ENCODE measurements around the gene PNMA6F.

Gene PNMA6F

DNA sequence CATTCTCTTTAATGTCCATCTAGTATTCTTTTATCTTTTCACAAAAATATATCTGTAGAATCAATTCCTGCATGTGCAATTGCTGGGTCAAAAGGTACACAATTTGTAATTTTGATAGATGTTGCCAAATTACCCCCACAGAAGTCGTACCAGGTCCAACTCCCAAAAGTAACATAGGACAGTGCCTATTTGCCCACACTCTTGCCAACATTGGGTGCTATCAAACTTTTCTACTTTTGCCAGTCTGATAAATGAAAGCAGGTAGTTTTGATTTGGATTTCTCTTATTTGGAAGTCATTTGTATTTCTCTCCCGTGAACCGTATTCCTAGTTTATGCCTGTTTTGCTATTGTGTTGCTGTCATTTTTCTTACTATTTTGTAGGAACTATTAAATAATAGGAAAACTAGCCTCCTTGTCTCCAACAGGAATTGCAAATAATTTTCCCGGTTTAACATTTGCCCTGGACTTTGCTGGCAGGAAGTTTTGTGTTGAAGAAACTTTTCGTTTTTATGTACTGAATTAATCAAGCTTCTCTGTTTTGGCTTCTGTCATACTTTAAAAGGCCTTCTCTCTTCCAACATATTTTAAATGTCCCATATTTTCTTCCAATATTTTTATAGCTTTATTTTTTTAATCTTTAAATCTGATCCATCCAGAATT is 45.4 kb upstream of the PNMA6F start:
- peaks cover 2% of the 10 kb centered on the region for H3K4me1 ChIP-seq (ENCODE audit: insufficient read depth, low read length, severe bottlenecking)
- no peaks in the 10 kb centered on the region for H3K79me2 ChIP-seq (ENCODE audit: insufficient read depth, low read length)
- H3K27ac ChIP-seq (ENCODE audit: low read depth, low read length, poor library complexity, severe bottlenecking) = no peak overlapping the region
- no peaks in the 10 kb centered on the region for H3K36me3 ChIP-seq (ENCODE audit: insufficient read depth, low read length)
- H4K20me1 ChIP-seq (ENCODE audit: insufficient read depth, low read length) = no peaks in the 10 kb centered on the region
- H3K27me3 ChIP-seq (ENCODE audit: insufficient read depth, low read length) = no peaks in the 10 kb centered on the region
- no peak for TF ChIP-seq CTCF (IDR thresholded peaks at IDR 0.05; ENCODE audit: low read length)
- no peak for TF ChIP-seq EZH2 (IDR thresholded peaks at IDR 0.05; ENCODE audit: borderline replicate concordance, low read length)
- H3K4me3 ChIP-seq (ENCODE audit: low read depth, low read length, poor library complexity, severe bottlenecking) = no peak overlapping the region
- H3K9me3 ChIP-seq (ENCODE audit: low read length) = no peaks in the 10 kb centered on the region
- no peak overlapping the region for H3K4me2 ChIP-seq (ENCODE audit: low read length)
- no peaks in the 10 kb centered on the region for H3F3A ChIP-seq (ENCODE audit: insufficient read depth, low read length)
- H3K9me2 ChIP-seq (ENCODE audit: low read depth, low read length) = no peaks in the 10 kb centered on the region
- no peak overlapping the region for H3K9ac ChIP-seq (ENCODE audit: low read length)
- no peak overlapping the region for H2AFZ ChIP-seq (ENCODE audit: low read length)

DNA sequence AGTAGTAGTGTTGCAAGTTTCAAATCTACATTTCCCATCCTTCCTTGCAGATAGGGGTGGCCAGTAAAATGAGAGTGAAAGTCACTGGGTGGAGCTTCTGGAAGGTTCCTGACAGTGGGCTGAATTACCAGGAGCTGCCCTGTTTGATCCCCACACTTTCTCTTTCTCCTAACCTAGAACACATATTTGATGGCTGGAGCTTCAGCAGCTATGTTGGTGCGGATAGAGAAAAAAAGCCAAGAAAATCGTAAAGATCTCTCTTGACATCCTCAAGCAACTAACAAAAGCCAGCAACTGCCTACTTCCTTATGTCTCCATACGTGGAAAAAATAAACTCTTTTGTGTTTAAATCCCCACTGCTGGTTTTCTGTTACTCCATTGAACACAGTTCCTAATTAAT is 44.6 kb upstream of the PNMA6F start:
- Histone ChIP-seq H2AFZ (ENCODE audit: low read length) (no peak overlapping the region), H3K9me2 (ENCODE audit: low read depth, low read length) (no peaks in the 10 kb centered on the region), H3K27ac (ENCODE audit: low read depth, low read length, poor library complexity, severe bottlenecking) (no peak overlapping the region), H3K4me1 (ENCODE audit: insufficient read depth, low read length, severe bottlenecking) (peaks cover 7% of the 10 kb centered on the region), H3K4me3 (ENCODE audit: low read depth, low read length, poor library complexity, severe bottlenecking) (no peak overlapping the region), H3K27me3 (ENCODE audit: insufficient read depth, low read length) (no peaks in the 10 kb centered on the region), H3K36me3 (ENCODE audit: insufficient read depth, low read length) (no peaks in the 10 kb centered on the region), H3F3A (ENCODE audit: insufficient read depth, low read length) (no peaks in the 10 kb centered on the region), H3K9ac (ENCODE audit: low read length) (no peak overlapping the region), H3K4me2 (ENCODE audit: low read length) (no peak overlapping the region), H3K79me2 (ENCODE audit: insufficient read depth, low read length) (no peaks in the 10 kb centered on the region), H4K20me1 (ENCODE audit: insufficient read depth, low read length) (no peaks in the 10 kb centered on the region), H3K9me3 (ENCODE audit: low read length) (no peaks in the 10 kb centered on the region)
- no peak for TF ChIP-seq CTCF (IDR thresholded peaks at IDR 0.05; ENCODE audit: low read length)
- TF ChIP-seq EZH2 (IDR thresholded peaks at IDR 0.05; ENCODE audit: borderline replicate concordance, low read length) = no peak

GRCh38 chrX:153365670-153366069 is 44.1 kb upstream of the PNMA6F start:
- Histone ChIP-seq H3K4me2 (ENCODE audit: low read length) (no peak overlapping the region), H3K79me2 (ENCODE audit: insufficient read depth, low read length) (no peaks in the 10 kb centered on the region), H3K4me3 (ENCODE audit: low read depth, low read length, poor library complexity, severe bottlenecking) (no peak overlapping the region), H3K9me2 (ENCODE audit: low read depth, low read length) (no peaks in the 10 kb centered on the region), H4K20me1 (ENCODE audit: insufficient read depth, low read length) (no peaks in the 10 kb centered on the region), H3K27me3 (ENCODE audit: insufficient read depth, low read length) (no peaks in the 10 kb centered on the region), H3K27ac (ENCODE audit: low read depth, low read length, poor library complexity, severe bottlenecking) (no peak overlapping the region), H2AFZ (ENCODE audit: low read length) (no peak overlapping the region), H3F3A (ENCODE audit: insufficient read depth, low read length) (no peaks in the 10 kb centered on the region), H3K36me3 (ENCODE audit: insufficient read depth, low read length) (no peaks in the 10 kb centered on the region), H3K4me1 (ENCODE audit: insufficient read depth, low read length, severe bottlenecking) (peaks cover 7% of the 10 kb centered on the region), H3K9ac (ENCODE audit: low read length) (no peak overlapping the region), H3K9me3 (ENCODE audit: low read length) (no peaks in the 10 kb centered on the region)
- TF ChIP-seq CTCF (IDR thresholded peaks at IDR 0.05; ENCODE audit: low read length) (no peak), EZH2 (IDR thresholded peaks at IDR 0.05; ENCODE audit: borderline replicate concordance, low read length) (no peak)

All from OCI-LY1 (cell line).